ENCODE data around the gene GRPEL1.

GRPEL1 gene

GRCh38 chr4:7044137-7044930 is 23.5 kb downstream of the GRPEL1 start:
- DNase-seq (ENCODE audit: low read depth) = no peak

DNA sequence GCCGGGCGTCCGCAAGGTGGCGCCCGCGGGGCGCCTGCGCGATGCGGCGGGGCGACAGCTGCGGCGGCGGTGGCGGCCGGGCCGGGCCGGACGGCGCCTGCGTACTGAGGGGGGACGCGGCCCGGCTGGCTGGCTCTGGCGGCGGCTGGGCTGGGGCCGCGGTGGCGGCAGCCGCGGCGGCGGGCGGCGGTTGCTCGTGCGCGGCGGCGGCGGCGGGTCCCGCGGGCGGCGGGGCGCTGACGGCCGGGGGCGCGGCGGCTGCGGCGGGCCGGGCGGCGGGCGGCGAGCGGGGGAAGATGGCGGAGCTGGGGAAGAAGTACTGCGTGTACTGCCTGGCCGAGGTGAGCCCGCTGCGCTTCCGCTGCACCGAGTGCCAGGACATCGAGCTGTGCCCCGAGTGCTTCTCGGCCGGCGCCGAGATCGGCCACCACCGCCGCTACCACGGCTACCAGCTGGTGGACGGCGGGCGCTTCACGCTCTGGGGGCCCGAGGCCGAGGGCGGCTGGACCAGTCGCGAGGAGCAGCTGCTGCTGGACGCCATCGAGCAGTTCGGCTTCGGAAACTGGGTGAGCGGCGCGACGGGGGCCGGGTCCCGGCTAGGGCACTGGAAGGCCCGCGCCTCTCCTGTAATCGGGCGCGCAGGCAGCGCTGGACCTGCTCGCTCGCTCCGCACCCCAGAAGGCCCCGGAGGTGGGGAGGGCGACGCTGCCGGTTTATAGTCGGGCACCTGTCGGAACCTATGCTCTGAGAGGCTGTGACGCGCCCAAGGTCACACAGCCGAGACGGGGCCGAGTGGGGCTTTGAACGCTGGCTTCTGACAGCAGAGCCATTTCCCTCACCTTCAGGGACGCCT is 24.4 kb downstream of the GRPEL1 start, which contains the start of gene TADA2B:
TADA2B (plus strand) TSS at position 89 of the 853 bp plus-strand sequence; CDS start at position 297, 208 bp downstream.
- peak; percentile 26 for DNase-seq (ENCODE audit: low read depth)

DNA sequence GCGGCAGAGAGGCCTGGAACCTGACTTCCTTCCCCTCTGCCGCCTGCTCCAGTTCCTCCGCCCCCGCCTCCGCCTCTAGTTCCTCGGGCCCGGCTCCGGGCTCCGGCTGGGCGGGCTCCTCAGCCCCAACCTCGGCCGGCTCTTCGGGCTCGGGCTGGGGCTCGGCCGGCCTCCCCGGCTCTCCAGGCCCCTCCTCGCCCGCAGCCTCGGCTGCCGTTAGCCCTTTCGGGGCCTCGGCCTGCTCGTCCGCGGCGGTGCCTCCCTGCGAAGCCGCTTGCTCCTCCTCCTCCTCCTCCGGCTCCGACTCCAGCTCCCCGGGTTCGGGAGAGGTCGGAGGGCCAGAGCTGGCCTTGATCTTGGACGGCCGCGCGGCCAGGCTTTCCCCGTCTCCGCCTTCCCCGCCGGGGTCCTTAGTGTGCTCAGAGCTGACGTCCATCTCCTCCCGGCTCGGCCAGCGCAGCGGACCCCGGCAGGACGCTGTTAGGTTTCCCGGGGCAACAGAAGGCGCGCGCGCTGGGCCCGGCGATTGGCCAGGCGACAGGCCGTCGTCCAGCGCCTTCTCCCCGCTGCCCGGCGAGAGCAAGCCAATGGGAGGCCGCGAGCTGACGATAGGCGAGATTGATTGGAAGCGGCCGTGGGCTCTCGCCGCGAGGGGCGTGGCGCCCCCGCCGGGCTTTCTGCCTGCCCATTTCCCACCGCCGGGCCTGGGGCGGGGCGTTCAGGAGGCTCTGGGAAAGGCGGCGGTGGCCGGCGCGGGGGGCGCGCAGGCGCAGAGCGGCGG is 25.2 kb downstream of the GRPEL1 start:
- DNase-seq (ENCODE audit: low read depth) = peak; percentile 80

GRCh38 chr4:7041801-7042502 is 25.9 kb downstream of the GRPEL1 start:
- no peak for DNase-seq (ENCODE audit: low read depth)

GRCh38 chr4:7041246-7041645 is 26.6 kb downstream of the GRPEL1 start:
- no peak for DNase-seq (ENCODE audit: low read depth)

DNA sequence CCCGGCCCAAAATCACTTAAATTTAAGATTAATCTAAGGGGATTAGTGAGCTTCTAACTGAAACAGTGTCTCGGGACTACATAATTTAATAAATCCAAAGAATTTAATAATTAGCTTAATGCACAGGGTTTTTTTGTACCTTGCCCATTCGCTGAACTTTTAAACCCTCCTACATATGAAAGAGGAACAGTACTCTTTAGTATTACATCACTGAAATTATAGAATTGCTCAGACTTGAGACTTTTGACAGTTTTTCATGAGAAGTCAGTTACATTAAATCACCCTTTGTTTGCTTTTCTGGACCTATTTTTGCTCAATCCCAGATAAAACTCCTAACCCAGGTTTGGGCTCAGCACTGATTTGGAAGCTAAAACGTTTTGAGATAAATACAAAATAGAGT is 27.1 kb downstream of the GRPEL1 start:
- no peak for DNase-seq (ENCODE audit: low read depth)

- no peak for DNase-seq (ENCODE audit: low read depth)
These were observed 30.4 kb downstream of the GRPEL1 start for GRCh38 chr4:7037425-7037824.

GRCh38 chr4:7034262-7035081 is 33.4 kb downstream of the GRPEL1 start:
- no peak for DNase-seq (ENCODE audit: low read depth)

DNA sequence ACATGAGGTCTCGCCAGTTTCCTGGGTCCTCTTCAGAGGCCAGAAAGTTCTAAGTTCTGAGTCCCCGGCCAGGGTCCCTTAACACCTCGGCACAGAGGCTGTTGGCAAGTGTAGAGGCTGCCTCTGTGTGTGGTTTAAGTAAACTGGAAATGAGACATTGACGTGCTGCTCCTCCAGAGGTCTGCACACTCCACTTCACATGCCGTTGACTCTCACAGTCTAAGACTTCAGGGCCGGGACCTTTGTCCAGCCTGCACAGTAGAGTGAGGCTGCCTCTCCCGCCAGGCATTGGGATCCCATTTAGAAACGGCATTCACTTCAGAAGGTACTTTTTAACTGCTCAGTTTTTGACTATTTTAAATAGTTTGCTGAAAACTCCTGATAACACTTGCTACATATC is 35.3 kb downstream of the GRPEL1 start:
- DNase-seq (ENCODE audit: low read depth) = no peak

GRCh38 chr4:7031558-7032449 is 36.1 kb downstream of the GRPEL1 start:
- DNase-seq (ENCODE audit: low read depth) = no peak

DNA sequence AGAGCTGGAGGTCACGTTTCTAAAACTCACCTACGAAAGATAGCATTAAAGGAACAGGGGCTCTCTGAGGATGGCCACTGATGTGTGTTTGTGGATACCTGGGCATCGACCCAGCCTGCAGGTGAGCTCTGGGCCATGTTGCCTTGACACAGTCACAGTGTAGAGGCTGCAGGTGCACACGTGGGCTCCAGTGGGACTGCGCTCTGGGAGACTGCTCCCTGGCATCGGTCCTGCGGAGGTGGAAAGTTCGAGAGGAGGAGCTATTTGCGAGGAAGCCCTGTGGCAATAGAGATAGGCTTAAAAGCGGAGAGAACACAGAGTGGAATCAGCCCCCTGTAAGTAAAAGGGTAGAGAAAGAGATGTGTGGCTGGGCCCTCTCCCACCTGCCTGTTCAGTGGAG is 37.0 kb downstream of the GRPEL1 start:
- no peak for DNase-seq (ENCODE audit: low read depth)

DNA sequence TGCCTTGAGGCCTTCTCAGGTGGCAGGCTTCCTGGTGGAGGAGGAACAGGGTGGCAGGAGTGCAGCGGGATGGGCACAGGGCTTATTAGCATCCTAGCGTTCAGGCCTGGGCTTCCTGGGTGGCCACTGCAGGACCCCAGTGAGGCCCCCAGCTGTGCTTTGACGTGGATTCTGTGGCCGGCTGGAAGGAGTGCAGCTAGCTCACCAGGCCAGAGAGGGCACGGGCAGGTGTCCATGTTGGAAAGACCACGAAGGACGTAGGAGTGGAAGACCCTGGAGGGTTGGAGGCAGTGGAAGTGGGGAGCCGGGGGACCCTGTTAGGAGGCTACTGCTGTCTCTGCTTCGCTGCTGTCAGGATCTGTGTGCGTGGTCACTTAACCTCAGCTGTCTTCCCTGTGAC is 37.9 kb downstream of the GRPEL1 start:
- no peak for DNase-seq (ENCODE audit: low read depth)

DNA sequence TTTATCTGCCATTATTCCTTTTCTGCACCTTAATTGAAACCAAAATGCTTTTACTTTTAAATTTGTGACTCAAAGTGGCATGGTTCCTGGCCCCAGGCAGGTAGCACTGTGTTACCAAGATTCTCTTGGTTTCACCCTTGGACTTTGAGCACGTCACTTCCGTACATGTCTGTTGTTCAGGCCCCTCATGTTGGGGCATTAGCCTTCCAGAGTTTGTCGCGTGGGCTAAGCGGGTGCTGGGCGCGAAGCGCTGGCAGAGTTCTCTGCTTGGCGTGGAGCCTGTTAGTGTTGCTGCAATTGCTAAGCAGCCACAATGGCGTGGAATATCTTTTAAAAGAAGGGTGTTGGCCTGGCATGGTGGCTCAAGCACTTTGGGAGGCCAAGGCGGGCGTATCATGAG is 38.7 kb downstream of the GRPEL1 start:
- DNase-seq (ENCODE audit: low read depth) = no peak

DNA sequence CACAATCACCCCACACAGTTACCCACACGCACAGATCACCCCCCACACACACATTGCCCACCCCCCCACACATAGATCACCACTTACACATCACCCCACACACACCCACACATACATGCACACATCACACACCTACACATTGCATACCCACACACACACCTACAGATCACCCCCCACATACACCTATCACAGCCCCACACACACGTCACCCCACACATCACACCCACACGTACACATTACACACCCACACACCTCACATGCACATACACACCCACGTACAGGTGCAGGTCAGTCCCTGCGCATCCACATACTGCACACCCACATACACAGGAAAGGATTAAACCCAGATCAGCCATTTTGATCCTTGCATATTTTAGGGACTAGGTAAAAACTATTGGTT is 40.0 kb downstream of the GRPEL1 start:
- DNase-seq (ENCODE audit: low read depth) = no peak

DNA sequence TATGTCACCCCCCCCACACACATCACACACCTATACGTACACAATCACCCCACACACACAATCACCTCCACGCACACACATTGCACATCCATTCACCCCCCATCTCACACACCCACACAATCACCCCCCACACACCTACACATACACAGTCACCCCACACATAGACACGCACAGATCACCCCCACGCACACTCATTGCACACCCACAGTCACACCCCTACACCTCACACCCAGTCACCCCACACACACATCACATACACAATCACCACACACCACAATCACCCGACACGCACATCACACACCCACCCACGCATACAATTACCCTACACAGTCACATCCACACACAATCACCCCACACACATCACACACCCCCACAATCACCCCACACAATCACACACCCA is 40.6 kb downstream of the GRPEL1 start:
- DNase-seq (ENCODE audit: low read depth) = no peak

GRCh38 chr4:7026107-7026506 is 41.8 kb downstream of the GRPEL1 start:
- DNase-seq (ENCODE audit: low read depth) = no peak

- no peak for DNase-seq (ENCODE audit: low read depth)
These were observed 42.7 kb downstream of the GRPEL1 start for GRCh38 chr4:7025040-7025602.

DNA sequence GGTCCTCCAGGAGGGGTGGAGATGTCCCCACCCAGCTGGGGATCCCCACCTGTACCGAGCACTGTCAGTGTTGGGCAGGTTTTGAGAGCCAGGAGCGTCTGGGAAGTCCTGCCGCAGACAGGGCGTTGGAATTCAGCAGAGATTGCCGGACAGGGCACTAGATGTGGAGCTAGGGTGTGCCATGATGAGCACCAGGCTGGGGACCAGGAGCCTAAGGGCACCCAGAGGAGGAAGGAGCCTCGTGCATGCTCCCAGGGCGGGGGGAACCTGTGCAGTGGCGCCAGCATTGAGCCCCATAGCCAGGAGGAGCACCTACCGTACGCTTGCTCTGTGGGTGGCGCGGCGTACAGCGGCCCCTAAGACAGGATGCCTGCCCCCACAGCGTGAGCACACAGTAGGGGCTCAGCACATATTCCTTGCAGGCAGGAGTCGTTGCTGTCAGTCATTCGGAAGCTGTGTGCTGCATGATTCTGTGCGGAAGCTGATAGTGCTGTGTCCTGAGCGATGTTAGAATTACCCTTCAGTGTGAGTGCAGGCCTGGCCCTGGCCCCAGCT is 43.5 kb downstream of the GRPEL1 start:
- no peak for DNase-seq (ENCODE audit: low read depth)

DNA sequence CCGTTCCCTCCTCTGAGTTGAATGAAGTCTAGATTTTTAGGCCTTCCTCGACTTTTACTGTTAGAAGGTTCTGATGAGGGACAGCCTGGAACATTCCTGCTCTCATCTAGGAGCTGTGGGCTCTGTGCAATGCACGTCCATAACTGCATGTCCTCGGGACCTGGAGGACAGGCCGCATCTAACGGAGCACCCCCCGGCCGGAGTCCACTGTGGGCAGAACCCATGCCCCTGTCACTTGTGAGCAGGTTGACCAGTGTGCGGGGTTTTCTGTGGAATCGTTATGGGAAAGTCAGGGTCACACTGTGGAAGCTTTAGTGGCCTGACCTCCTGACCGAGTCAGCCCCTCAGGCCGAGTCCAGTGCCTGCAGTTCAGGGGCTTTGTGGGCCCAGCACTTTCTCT is 44.0 kb downstream of the GRPEL1 start:
- no peak for DNase-seq (ENCODE audit: low read depth)
